H1 (cell line): ENCODE measurements around the gene GALNT13. TPM values are rescaled to one million over a fixed set of nuclear protein-coding genes. Genes with fewer than 3 reads are reported as not detected.

ENCODE experiments used
- polyA plus RNA-seq, 7 experiments: library from polyadenylated mRNA; depleted of rRNA in 3 of 7; stranded (reverse) in 5 of 7; unstranded in 2 of 7; fragments of >200 nt in 5 of 7; fragments of 200-250 nt in 2 of 7; gene quantifications; 1 replicate in 5 of 7; 2 replicates in 1 of 7; 4 replicates in 1 of 7; pipeline versions ENCODE4 v1.2.1 to v1.2.3, GENCODE V29; 2011 to 2013; ENCODE audit warnings: missing spikeins in 2 of 7, mixed read lengths in 2 of 7
- total RNA-seq: library from RNA; stranded (reverse); fragmentation: NEBNext Ultra II Directional; extraction: Animal tissue kit (Norgen Biotek cat#: 25700); gene quantifications from 2 replicates; pipeline ENCODE4 v1.2.1, GENCODE V29; 2021
- TF ChIP-seq, protein P1 (sequence below): fragments of 300-600 bp; sonication (generic); IDR thresholded peaks from 2 replicates; pipeline ENCODE4 v1.7.1; 2012; ENCODE audit warnings: low read length, moderate library complexity, mild to moderate bottlenecking, inconsistent platforms; ENCODE audit not compliant: insufficient replicate concordance

GALNT13 gene
- total and polyA plus RNA-seq, 2 of the 8 experiments (the other 6 are each of a cell fraction or from before 2014, with no cell fraction given): 3.2 to 9.6 TPM

GRCh38 chr2:153872311-153873051 is 759 bp downstream of the GALNT13 start (continued):
- TF ChIP-seq, protein P1, sequence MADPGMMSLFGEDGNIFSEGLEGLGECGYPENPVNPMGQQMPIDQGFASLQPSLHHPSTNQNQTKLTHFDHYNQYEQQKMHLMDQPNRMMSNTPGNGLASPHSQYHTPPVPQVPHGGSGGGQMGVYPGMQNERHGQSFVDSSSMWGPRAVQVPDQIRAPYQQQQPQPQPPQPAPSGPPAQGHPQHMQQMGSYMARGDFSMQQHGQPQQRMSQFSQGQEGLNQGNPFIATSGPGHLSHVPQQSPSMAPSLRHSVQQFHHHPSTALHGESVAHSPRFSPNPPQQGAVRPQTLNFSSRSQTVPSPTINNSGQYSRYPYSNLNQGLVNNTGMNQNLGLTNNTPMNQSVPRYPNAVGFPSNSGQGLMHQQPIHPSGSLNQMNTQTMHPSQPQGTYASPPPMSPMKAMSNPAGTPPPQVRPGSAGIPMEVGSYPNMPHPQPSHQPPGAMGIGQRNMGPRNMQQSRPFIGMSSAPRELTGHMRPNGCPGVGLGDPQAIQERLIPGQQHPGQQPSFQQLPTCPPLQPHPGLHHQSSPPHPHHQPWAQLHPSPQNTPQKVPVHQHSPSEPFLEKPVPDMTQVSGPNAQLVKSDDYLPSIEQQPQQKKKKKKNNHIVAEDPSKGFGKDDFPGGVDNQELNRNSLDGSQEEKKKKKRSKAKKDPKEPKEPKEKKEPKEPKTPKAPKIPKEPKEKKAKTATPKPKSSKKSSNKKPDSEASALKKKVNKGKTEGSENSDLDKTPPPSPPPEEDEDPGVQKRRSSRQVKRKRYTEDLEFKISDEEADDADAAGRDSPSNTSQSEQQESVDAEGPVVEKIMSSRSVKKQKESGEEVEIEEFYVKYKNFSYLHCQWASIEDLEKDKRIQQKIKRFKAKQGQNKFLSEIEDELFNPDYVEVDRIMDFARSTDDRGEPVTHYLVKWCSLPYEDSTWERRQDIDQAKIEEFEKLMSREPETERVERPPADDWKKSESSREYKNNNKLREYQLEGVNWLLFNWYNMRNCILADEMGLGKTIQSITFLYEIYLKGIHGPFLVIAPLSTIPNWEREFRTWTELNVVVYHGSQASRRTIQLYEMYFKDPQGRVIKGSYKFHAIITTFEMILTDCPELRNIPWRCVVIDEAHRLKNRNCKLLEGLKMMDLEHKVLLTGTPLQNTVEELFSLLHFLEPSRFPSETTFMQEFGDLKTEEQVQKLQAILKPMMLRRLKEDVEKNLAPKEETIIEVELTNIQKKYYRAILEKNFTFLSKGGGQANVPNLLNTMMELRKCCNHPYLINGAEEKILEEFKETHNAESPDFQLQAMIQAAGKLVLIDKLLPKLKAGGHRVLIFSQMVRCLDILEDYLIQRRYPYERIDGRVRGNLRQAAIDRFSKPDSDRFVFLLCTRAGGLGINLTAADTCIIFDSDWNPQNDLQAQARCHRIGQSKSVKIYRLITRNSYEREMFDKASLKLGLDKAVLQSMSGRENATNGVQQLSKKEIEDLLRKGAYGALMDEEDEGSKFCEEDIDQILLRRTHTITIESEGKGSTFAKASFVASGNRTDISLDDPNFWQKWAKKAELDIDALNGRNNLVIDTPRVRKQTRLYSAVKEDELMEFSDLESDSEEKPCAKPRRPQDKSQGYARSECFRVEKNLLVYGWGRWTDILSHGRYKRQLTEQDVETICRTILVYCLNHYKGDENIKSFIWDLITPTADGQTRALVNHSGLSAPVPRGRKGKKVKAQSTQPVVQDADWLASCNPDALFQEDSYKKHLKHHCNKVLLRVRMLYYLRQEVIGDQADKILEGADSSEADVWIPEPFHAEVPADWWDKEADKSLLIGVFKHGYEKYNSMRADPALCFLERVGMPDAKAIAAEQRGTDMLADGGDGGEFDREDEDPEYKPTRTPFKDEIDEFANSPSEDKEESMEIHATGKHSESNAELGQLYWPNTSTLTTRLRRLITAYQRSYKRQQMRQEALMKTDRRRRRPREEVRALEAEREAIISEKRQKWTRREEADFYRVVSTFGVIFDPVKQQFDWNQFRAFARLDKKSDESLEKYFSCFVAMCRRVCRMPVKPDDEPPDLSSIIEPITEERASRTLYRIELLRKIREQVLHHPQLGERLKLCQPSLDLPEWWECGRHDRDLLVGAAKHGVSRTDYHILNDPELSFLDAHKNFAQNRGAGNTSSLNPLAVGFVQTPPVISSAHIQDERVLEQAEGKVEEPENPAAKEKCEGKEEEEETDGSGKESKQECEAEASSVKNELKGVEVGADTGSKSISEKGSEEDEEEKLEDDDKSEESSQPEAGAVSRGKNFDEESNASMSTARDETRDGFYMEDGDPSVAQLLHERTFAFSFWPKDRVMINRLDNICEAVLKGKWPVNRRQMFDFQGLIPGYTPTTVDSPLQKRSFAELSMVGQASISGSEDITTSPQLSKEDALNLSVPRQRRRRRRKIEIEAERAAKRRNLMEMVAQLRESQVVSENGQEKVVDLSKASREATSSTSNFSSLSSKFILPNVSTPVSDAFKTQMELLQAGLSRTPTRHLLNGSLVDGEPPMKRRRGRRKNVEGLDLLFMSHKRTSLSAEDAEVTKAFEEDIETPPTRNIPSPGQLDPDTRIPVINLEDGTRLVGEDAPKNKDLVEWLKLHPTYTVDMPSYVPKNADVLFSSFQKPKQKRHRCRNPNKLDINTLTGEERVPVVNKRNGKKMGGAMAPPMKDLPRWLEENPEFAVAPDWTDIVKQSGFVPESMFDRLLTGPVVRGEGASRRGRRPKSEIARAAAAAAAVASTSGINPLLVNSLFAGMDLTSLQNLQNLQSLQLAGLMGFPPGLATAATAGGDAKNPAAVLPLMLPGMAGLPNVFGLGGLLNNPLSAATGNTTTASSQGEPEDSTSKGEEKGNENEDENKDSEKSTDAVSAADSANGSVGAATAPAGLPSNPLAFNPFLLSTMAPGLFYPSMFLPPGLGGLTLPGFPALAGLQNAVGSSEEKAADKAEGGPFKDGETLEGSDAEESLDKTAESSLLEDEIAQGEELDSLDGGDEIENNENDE: no peak
- TF ChIP-seq, all 59 proteins: peak for 6
